Endodermal cell (in vitro differentiated cells): ENCODE data around the gene OGFOD1. TPM values are rescaled to one million over a fixed set of nuclear protein-coding genes. Genes with fewer than 3 reads are reported as not detected.

Experiments used
- DNase-seq: peaks from one replicate; pipeline ENCODE4 v3.0.0-alpha.2; 2017
- H3K27ac ChIP-seq: 2 replicates; pipeline ENCODE4 v1.5.1; 2013; ENCODE audit warnings: mild to moderate bottlenecking, low read depth, low read length, moderate library complexity
- H3K27me3 ChIP-seq: 2 replicates; pipeline ENCODE4 v1.6.1; 2013; ENCODE audit warnings: mild to moderate bottlenecking, low read length, moderate library complexity; ENCODE audit not compliant: insufficient read depth, control insufficient read depth, poor library complexity, severe bottlenecking
- H3K36me3 ChIP-seq: 2 replicates; pipeline ENCODE4 v1.7.0; 2013; ENCODE audit warnings: mild to moderate bottlenecking, low read length, moderate library complexity; ENCODE audit not compliant: control insufficient read depth, insufficient read depth
- H3K4me1 ChIP-seq: one replicate; pipeline ENCODE4 v1.7.0; 2013; ENCODE audit warnings: low read length; ENCODE audit not compliant: control insufficient read depth, insufficient read depth
- H3K4me3 ChIP-seq: 2 replicates; pipeline ENCODE4 v1.5.1; 2013; ENCODE audit warnings: mild to moderate bottlenecking, low read length, moderate library complexity
- H3K9ac ChIP-seq: 2 replicates; pipeline ENCODE4 v1.6.1; 2013; ENCODE audit warnings: mild to moderate bottlenecking, low read length, moderate library complexity; ENCODE audit not compliant: poor library complexity, severe bottlenecking; ENCODE audit errors: extremely low read depth
- H3K9me3 ChIP-seq: 2 replicates; pipeline ENCODE4 v1.6.1; 2013; ENCODE audit warnings: mild to moderate bottlenecking, low read length, moderate library complexity; ENCODE audit not compliant: control insufficient read depth
- H3K27ac Mint-ChIP-seq: 2 replicates; pipeline ENCODE4 v1.8.0; 2020; ENCODE audit warnings: mixed read lengths
- H3K27me3 Mint-ChIP-seq: 2 replicates; pipeline ENCODE4 v1.8.0; 2021; ENCODE audit warnings: mild to moderate bottlenecking, mixed read lengths; ENCODE audit not compliant: insufficient read depth
- H3K36me3 Mint-ChIP-seq: 2 replicates; pipeline ENCODE4 v1.8.0; 2020; ENCODE audit warnings: low read depth, mixed read lengths
- H3K4me1 Mint-ChIP-seq: 2 replicates; pipeline ENCODE4 v1.8.0; 2020; ENCODE audit warnings: mixed read lengths
- H3K4me3 Mint-ChIP-seq: 2 replicates; pipeline ENCODE4 v1.8.0; 2020; ENCODE audit warnings: mild to moderate bottlenecking, moderate library complexity, mixed read lengths
- H3K9me3 Mint-ChIP-seq: 2 replicates; pipeline ENCODE4 v1.8.0; 2020; ENCODE audit warnings: mild to moderate bottlenecking, mixed read lengths
- CTCF ChIP-seq: fragments of 200-600 bp; sonication (generic); conservative IDR thresholded peaks from 2 replicates; pipeline ENCODE4 v1.5.0; 2021; ENCODE audit warnings: antibody characterized with exemption, mild to moderate bottlenecking
- WGBS, 2 experiments: methylation state at CpG; one replicate each; pipeline versions ENCODE4 v1.1.5 to v1.1.7; 2013; ENCODE audit warnings: missing lambda C conversion rate in 2 of 2, mixed read lengths in 1 of 2; ENCODE audit not compliant: insufficient coverage in 1 of 2, insufficient read length in 1 of 2; 5-methylcytosine and 5-hydroxymethylcytosine counted together
- total RNA-seq, 2 donors: library from RNA; stranded (reverse); fragmentation: NEBNext Ultra II Directional in 1 of 2; extraction: Animal tissue kit (Norgen Biotek cat#: 25700) in 1 of 2; gene quantifications; 2 replicates in 1 of 2; 3 replicates in 1 of 2; pipeline ENCODE4 v1.2.1, GENCODE V29; 2021

OGFOD1 gene
- total RNA-seq, 2 donors from 2014 or later: 54.3 to 55.1 TPM

GRCh38 chr16:56422896-56423441 is 28.4 kb upstream of the OGFOD1 start:
- H3K9me3 Mint-ChIP-seq: no peaks in the 10 kb centered on the region
- Histone ChIP-seq H3K27me3 (no peaks in the 10 kb centered on the region), H3K27ac (no peak overlapping the region), H3K9me3 (no peaks in the 10 kb centered on the region), H3K4me1 (peaks cover 10% of the 10 kb centered on the region), H3K4me3 (peak overlapping the region; percentile 90), H3K36me3 (no peaks in the 10 kb centered on the region), H3K9ac (no peak overlapping the region)
- H3K36me3 Mint-ChIP-seq: peaks cover 2% of the 10 kb centered on the region
- DNase-seq: no peak
- no peak for TF ChIP-seq CTCF
- peak overlapping the region; percentile 82 for H3K4me3 Mint-ChIP-seq
- no peak overlapping the region for H3K27ac Mint-ChIP-seq
- 58 to 69% methylated on average over 2 to 4 of the region's 4 CpGs for WGBS, 2 experiments
- peaks cover 36% of the 10 kb centered on the region for H3K4me1 Mint-ChIP-seq
- no peaks in the 10 kb centered on the region for H3K27me3 Mint-ChIP-seq

- H3K9me3 ChIP-seq: no peaks in the 10 kb centered on the region
- no peak for TF ChIP-seq CTCF
- WGBS, 2 experiments: 39 to 42% methylated on average over 6 to 7 of the region's 7 CpGs
- Mint-ChIP-seq H3K4me1 (peaks cover 36% of the 10 kb centered on the region), H3K27me3 (no peaks in the 10 kb centered on the region), H3K9me3 (no peaks in the 10 kb centered on the region), H3K36me3 (peaks cover under 1% of the 10 kb centered on the region), H3K4me3 (peak overlapping the region; percentile 82), H3K27ac (peak overlapping the region; percentile 92)
- H3K4me1 ChIP-seq: peaks cover 10% of the 10 kb centered on the region
- no peaks in the 10 kb centered on the region for H3K27me3 ChIP-seq
- no peak overlapping the region for H3K27ac ChIP-seq
- H3K4me3 ChIP-seq: peak overlapping the region; percentile 90
- no peak for DNase-seq
- peak overlapping the region; percentile 50 for H3K9ac ChIP-seq
- no peaks in the 10 kb centered on the region for H3K36me3 ChIP-seq
Measured at GRCh38 chr16:56423584-56424403, 27.6 kb upstream of the OGFOD1 start.

- no peaks in the 10 kb centered on the region for H3K27me3 ChIP-seq
- no peak overlapping the region for H3K27ac ChIP-seq
- Mint-ChIP-seq H3K27ac (peak overlapping the region; percentile 92), H3K4me1 (peaks cover 36% of the 10 kb centered on the region), H3K27me3 (no peaks in the 10 kb centered on the region), H3K9me3 (no peaks in the 10 kb centered on the region), H3K4me3 (peak overlapping the region; percentile 82), H3K36me3 (no peaks in the 10 kb centered on the region)
- peak overlapping the region; percentile 90 for H3K4me3 ChIP-seq
- H3K9ac ChIP-seq: peak overlapping the region; percentile 50
- TF ChIP-seq CTCF: no peak
- H3K4me1 ChIP-seq: peaks cover 10% of the 10 kb centered on the region
- WGBS, 2 experiments: 1 to 6% methylated on average over 6 to 16 of the region's 16 CpGs
- no peaks in the 10 kb centered on the region for H3K9me3 ChIP-seq
- no peak for DNase-seq
- peaks cover 3% of the 10 kb centered on the region for H3K36me3 ChIP-seq
Measured at GRCh38 chr16:56424404-56424764, 27.0 kb upstream of the OGFOD1 start.
